Measurements from ENCODE around the gene PSMA4.
A peak's percentile ranks its signal among the peaks of the same experiment; 100 is the strongest.

PSMA4 gene

DNA sequence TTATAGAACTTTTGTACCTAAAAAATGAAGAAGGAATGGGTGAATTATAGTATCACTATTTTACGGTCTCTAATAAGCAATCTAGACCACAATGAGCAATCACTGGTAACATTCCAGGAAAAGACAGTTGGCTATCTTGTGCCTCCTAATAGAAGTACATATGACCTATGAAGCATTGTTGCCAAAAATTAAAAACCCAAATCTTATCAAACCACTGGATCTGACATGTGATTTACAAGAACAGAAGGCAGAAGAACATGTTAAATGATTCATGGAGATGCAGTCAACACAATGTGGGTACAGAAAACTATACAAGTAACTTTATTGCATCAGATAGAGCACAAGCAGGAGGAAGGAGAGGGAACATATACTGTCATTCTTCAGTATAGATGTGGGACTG is 47.4 kb upstream of the PSMA4 start:
- peaks cover 90 to 98% of the 10 kb centered on the region in 2 experiments for H3K36me3 ChIP-seq (ENCODE audit: control insufficient read depth in 2 of 2, insufficient read depth in 1 of 2, low read length in 2 of 2)
- POLR2A ChIA-PET, result no interaction called here
- H3K27ac ChIP-seq (ENCODE audit: extremely low read depth, low read depth, low read length), result no peak overlapping the region
- TF ChIP-seq MEIS1 (CRISPR knock-in tag; IDR thresholded peaks at IDR 0.05; ENCODE audit: borderline replicate concordance), result no peak
- TF ChIP-seq, protein P1, sequence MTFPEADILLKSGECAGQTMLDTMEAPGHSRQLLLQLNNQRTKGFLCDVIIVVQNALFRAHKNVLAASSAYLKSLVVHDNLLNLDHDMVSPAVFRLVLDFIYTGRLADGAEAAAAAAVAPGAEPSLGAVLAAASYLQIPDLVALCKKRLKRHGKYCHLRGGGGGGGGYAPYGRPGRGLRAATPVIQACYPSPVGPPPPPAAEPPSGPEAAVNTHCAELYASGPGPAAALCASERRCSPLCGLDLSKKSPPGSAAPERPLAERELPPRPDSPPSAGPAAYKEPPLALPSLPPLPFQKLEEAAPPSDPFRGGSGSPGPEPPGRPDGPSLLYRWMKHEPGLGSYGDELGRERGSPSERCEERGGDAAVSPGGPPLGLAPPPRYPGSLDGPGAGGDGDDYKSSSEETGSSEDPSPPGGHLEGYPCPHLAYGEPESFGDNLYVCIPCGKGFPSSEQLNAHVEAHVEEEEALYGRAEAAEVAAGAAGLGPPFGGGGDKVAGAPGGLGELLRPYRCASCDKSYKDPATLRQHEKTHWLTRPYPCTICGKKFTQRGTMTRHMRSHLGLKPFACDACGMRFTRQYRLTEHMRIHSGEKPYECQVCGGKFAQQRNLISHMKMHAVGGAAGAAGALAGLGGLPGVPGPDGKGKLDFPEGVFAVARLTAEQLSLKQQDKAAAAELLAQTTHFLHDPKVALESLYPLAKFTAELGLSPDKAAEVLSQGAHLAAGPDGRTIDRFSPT (tag by site-specific recombination; IDR thresholded peaks at IDR 0.05), result no peak
- no peak for TF ChIP-seq ZNF624 (tag by site-specific recombination; IDR thresholded peaks at IDR 0.05)
- no peak for TF ChIP-seq SP3 (tag by site-specific recombination; IDR thresholded peaks at IDR 0.05)
- TF ChIP-seq ZNF830 (tag by site-specific recombination; IDR thresholded peaks at IDR 0.05; ENCODE audit: low read depth), result no peak
- no peak for TF ChIP-seq ZNF518A (tag by site-specific recombination; conservative IDR thresholded peaks at IDR 0.05; ENCODE audit: low read depth)
- TF ChIP-seq REPIN1 (tag by site-specific recombination; IDR thresholded peaks at IDR 0.05; ENCODE audit: low read depth), result no peak
- no peak overlapping the region for H3K4me3 ChIP-seq (ENCODE audit: low read depth, low read length)
- CTCF ChIA-PET, result no interaction called here
- H3K9me3 ChIP-seq (ENCODE audit: control insufficient read depth, insufficient read depth, low read depth, low read length), result no peaks in the 10 kb centered on the region
- H3K4me1 ChIP-seq (ENCODE audit: control insufficient read depth, insufficient read depth, low read length), result peaks cover 3% of the 10 kb centered on the region

DNA sequence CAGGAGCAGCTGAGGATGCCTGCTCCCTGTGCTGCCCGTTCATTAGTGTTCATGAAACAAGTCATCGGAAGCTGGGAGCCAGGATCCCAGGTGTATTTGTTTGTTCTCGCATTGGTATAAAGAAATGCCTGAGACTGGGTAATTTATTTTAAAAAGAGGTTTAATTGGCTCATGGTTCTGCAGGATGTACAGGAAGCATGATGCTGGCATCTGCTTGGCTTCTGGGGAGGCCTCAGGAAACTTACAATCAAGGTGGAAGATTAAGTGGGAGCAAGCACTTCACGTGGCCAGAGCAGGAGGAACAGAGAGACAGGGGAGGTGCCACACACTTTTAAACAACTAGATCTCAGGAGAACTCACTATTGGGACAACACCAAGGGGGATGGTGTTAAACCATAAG is 38.4 kb upstream of the PSMA4 start:
- ChIA-PET POLR2A (no interaction called here), CTCF (no interaction called here)

GRCh38 chr15:78502641-78503040 is 37.6 kb upstream of the PSMA4 start:
- ChIA-PET POLR2A (no interaction called here), CTCF (no interaction called here)
- TF ChIP-seq TCF7L2 (IDR thresholded peaks at IDR 0.05; ENCODE audit: borderline replicate concordance, low read depth, low read length) (no peak), ZNF747 (tag by site-specific recombination; IDR thresholded peaks at IDR 0.05) (no peak), ZNF121 (tag by site-specific recombination; IDR thresholded peaks at IDR 0.05) (peak; percentile 79)
- H3K27ac ChIP-seq (ENCODE audit: extremely low read depth, low read depth, low read length), result no peak overlapping the region
- peaks cover 37 to 44% of the 10 kb centered on the region in 2 experiments for H3K36me3 ChIP-seq (ENCODE audit: control insufficient read depth in 2 of 2, insufficient read depth in 1 of 2, low read length in 2 of 2)
- H3K9me3 ChIP-seq (ENCODE audit: control insufficient read depth, insufficient read depth, low read depth, low read length), result no peaks in the 10 kb centered on the region
- no peak overlapping the region for H3K4me3 ChIP-seq (ENCODE audit: low read depth, low read length)
- no peaks in the 10 kb centered on the region for H3K4me1 ChIP-seq (ENCODE audit: control insufficient read depth, insufficient read depth, low read length)

More for the DNA sequence above, 38.4 kb upstream of the PSMA4 start:
- Histone ChIP-seq H3K4me1 (ENCODE audit: control insufficient read depth, insufficient read depth, low read length) (no peaks in the 10 kb centered on the region), H3K36me3 (ENCODE audit: control insufficient read depth in 2 of 2, insufficient read depth in 1 of 2, low read length in 2 of 2) (peaks cover 45 to 52% of the 10 kb centered on the region in 2 experiments), H3K9me3 (ENCODE audit: control insufficient read depth, insufficient read depth, low read depth, low read length) (no peaks in the 10 kb centered on the region), H3K27ac (ENCODE audit: extremely low read depth, low read depth, low read length) (no peak overlapping the region), H3K4me3 (ENCODE audit: low read depth, low read length) (no peak overlapping the region)
- TF ChIP-seq ZNF404 (tag by site-specific recombination; IDR thresholded peaks at IDR 0.05) (no peak), SP2 (tag by site-specific recombination; IDR thresholded peaks at IDR 0.05) (no peak), ZNF785 (tag by site-specific recombination; IDR thresholded peaks at IDR 0.05) (no peak), ZSCAN5A (tag by site-specific recombination; IDR thresholded peaks at IDR 0.05) (peak; percentile 61; the same call in 1 of the 2 replicates), ZNF776 (tag by site-specific recombination; IDR thresholded peaks at IDR 0.05; ENCODE audit: borderline replicate concordance) (peak; percentile 72; the same call in 1 of the 2 replicates), ZNF792 (tag by site-specific recombination; IDR thresholded peaks at IDR 0.05) (no peak)

Measured in HEK293 (cell line).